ENCODE measurements around the gene XRCC1. TPM values are rescaled to one million over a fixed set of nuclear protein-coding genes. Genes with fewer than 3 reads are reported as not detected.

The XRCC1 gene
- total and polyA plus RNA-seq, 9 of the 15 experiments (the other 6 are each of a cell fraction or from before 2014, with no cell fraction given), result 1.5 to 36.9 (median 24.9) TPM

DNA sequence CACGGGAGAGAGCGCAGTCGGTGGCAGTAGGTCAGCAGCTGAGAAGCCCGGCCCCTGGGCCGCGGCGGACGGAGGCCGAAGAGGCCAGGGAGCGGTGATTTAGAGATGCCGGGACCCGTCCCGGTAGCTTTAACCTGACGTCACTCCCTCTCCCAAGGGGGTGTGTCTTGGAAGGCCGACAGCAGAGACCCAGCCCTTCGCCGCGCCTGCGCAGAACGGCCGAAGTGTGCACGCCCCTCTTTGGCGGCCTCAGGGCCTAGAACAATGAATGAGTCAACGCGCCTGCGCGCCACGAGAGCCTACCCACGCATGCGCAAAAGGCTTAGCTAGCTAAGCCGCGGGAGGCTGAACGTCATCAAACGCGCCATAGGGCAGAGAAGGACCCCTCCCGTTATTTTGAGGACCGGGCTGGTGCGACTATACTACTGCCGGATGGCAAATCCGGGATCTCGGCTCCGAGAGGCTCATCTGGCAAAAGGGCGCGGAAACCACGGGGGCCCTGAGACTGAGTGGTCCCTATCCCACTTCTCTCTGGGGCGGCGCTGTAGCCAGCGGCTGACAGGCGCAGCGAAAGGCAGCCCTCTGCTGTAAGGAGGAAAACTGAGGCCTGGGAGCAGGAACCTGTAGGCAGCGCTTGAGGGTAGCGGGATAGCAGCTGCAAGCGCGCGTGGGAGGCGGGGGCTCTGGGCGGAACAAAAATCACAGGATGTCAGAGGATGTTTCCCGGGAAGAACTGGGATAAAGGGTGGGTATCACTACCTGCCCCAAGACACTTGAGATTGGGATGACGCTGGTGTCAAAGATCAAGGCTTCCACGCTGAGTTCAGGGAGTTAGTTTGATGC is 20.9 kb upstream of the XRCC1 start, which contains the start of the genes IRGQ and ZNF576 (continued):
- TF ChIP-seq, protein P1, sequence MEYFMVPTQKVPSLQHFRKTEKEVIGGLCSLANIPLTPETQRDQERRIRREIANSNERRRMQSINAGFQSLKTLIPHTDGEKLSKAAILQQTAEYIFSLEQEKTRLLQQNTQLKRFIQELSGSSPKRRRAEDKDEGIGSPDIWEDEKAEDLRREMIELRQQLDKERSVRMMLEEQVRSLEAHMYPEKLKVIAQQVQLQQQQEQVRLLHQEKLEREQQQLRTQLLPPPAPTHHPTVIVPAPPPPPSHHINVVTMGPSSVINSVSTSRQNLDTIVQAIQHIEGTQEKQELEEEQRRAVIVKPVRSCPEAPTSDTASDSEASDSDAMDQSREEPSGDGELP (CRISPR knock-in tag; IDR thresholded peaks at IDR 0.05; ENCODE audit: borderline replicate concordance), result peak; percentile 87
- TF ChIP-seq NR4A1 (CRISPR knock-in tag; IDR thresholded peaks at IDR 0.05) (peak; percentile 80; the same call in 1 of the 2 replicates), NR4A1 (tag; IDR thresholded peaks at IDR 0.05) (no peak), RBBP5 (IDR thresholded peaks at IDR 0.05; ENCODE audit: borderline replicate concordance, insufficient read depth, low read length, poor library complexity, severe bottlenecking) (peak; percentile 60), ZNF589 (CRISPR knock-in tag; IDR thresholded peaks at IDR 0.05; ENCODE audit: low read depth) (peak; percentile 69; the same call in 1 of the 2 replicates), ZKSCAN1 (IDR thresholded peaks at IDR 0.05; ENCODE audit: low read depth, low read length) (0 out of 2 replicates have a peak, but pooled peaks have one; percentile 52), TAL1 (IDR thresholded peaks at IDR 0.05) (peak; percentile 36; the same call in 1 of the 2 replicates), PHF8 (IDR thresholded peaks at IDR 0.05; ENCODE audit: borderline replicate concordance, low read length) (peak; percentile 57; the same call in 1 of the 2 replicates), ATF7 (IDR thresholded peaks at IDR 0.05) (peak; percentile 99), SRSF7 (optimal IDR thresholded peaks at IDR 0.05; ENCODE audit: low read depth, low read length) (no peak), HOXB6 (CRISPR knock-in tag; IDR thresholded peaks at IDR 0.05; ENCODE audit: borderline replicate concordance) (no peak), LEF1 (IDR thresholded peaks at IDR 0.05) (0 out of 2 replicates have a peak, but pooled peaks have one; percentile 34), ZNF24 (IDR thresholded peaks at IDR 0.05) (no peak), SUPT5H (IDR thresholded peaks at IDR 0.05) (peak; percentile 73), LCOR (CRISPR knock-in tag; IDR thresholded peaks at IDR 0.05) (0 out of 2 replicates have a peak, but pooled peaks have one; percentile 41), ELF1 (tag; IDR thresholded peaks at IDR 0.05) (no peak; the same call in 1 of the 2 replicates), ARNT (IDR thresholded peaks at IDR 0.05) (no peak; a peak in 1 of 4 replicates), ZC3H11A (IDR thresholded peaks at IDR 0.05; ENCODE audit: low read depth, low read length) (peak; percentile 31; the same call in 1 of the 2 replicates)
- TF ChIP-seq, protein P2, sequence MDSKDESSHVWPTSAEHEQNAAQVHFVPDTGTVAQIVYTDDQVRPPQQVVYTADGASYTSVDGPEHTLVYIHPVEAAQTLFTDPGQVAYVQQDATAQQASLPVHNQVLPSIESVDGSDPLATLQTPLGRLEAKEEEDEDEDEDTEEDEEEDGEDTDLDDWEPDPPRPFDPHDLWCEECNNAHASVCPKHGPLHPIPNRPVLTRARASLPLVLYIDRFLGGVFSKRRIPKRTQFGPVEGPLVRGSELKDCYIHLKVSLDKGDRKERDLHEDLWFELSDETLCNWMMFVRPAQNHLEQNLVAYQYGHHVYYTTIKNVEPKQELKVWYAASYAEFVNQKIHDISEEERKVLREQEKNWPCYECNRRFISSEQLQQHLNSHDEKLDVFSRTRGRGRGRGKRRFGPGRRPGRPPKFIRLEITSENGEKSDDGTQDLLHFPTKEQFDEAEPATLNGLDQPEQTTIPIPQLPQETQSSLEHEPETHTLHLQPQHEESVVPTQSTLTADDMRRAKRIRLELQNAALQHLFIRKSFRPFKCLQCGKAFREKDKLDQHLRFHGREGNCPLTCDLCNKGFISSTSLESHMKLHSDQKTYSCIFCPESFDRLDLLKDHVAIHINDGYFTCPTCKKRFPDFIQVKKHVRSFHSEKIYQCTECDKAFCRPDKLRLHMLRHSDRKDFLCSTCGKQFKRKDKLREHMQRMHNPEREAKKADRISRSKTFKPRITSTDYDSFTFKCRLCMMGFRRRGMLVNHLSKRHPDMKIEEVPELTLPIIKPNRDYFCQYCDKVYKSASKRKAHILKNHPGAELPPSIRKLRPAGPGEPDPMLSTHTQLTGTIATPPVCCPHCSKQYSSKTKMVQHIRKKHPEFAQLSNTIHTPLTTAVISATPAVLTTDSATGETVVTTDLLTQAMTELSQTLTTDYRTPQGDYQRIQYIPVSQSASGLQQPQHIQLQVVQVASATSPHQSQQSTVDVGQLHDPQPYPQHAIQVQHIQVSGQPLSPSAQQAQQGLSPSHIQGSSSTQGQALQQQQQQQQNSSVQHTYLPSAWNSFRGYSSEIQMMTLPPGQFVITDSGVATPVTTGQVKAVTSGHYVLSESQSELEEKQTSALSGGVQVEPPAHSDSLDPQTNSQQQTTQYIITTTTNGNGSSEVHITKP (IDR thresholded peaks at IDR 0.05; ENCODE audit: partially characterized antibody), result peak; percentile 32
- TF ChIP-seq, protein P3, sequence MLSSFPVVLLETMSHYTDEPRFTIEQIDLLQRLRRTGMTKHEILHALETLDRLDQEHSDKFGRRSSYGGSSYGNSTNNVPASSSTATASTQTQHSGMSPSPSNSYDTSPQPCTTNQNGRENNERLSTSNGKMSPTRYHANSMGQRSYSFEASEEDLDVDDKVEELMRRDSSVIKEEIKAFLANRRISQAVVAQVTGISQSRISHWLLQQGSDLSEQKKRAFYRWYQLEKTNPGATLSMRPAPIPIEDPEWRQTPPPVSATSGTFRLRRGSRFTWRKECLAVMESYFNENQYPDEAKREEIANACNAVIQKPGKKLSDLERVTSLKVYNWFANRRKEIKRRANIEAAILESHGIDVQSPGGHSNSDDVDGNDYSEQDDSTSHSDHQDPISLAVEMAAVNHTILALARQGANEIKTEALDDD (IDR thresholded peaks at IDR 0.05), result no peak
- TF ChIP-seq, protein P4, sequence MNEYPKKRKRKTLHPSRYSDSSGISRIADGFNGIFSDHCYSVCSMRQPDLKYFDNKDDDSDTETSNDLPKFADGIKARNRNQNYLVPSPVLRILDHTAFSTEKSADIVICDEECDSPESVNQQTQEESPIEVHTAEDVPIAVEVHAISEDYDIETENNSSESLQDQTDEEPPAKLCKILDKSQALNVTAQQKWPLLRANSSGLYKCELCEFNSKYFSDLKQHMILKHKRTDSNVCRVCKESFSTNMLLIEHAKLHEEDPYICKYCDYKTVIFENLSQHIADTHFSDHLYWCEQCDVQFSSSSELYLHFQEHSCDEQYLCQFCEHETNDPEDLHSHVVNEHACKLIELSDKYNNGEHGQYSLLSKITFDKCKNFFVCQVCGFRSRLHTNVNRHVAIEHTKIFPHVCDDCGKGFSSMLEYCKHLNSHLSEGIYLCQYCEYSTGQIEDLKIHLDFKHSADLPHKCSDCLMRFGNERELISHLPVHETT (CRISPR knock-in tag; conservative IDR thresholded peaks at IDR 0.05 in 1 of 2, IDR thresholded peaks at IDR 0.05 in 1 of 2), result peak in 1 of 2 experiments; percentile 98; a peak in 2 of 4 replicates
